GM12864 (cell line): ENCODE results near the gene EDAR.

Experiments
- DNase-seq: peaks from one replicate; pipeline ENCODE4 v3.0.0-alpha.2; 2011; ENCODE audit warnings: low read depth
- H3K4me3 ChIP-seq: 2 replicates; pipeline ENCODE4 v1.5.1; 2011; ENCODE audit warnings: mild to moderate bottlenecking, low read depth, low read length, control low read depth
- CTCF ChIP-seq: IDR thresholded peaks from 2 replicates; pipeline ENCODE4 v1.5.1; 2011; ENCODE audit warnings: low read depth, mild to moderate bottlenecking, moderate library complexity, low read length, control low read depth, inconsistent platforms; ENCODE audit errors: missing control alignments

The EDAR gene

GRCh38 chr2:108917526-108917925 lies 71.5 kb downstream of the EDAR start:
- no peak for DNase-seq
- no peak for TF ChIP-seq CTCF

GRCh38 chr2:108916796-108917421 lies 72.1 kb downstream of the EDAR start:
- no peak for TF ChIP-seq CTCF
- no peak for DNase-seq
- no peak overlapping the region for H3K4me3 ChIP-seq

More at GRCh38 chr2:108917526-108917925, 71.5 kb downstream of the EDAR start:
- no peak overlapping the region for H3K4me3 ChIP-seq

GRCh38 chr2:108916122-108916795 lies 72.8 kb downstream of the EDAR start:
- DNase-seq: no peak
- TF ChIP-seq CTCF: no peak

GRCh38 chr2:108912629-108912902 lies 76.5 kb downstream of the EDAR start:
- no peak overlapping the region for H3K4me3 ChIP-seq
- TF ChIP-seq CTCF: no peak
- no peak for DNase-seq

More at GRCh38 chr2:108916122-108916795, 72.8 kb downstream of the EDAR start:
- H3K4me3 ChIP-seq: no peak overlapping the region

- DNase-seq: no peak
- TF ChIP-seq CTCF: no peak
- no peak overlapping the region for H3K4me3 ChIP-seq
Measured at GRCh38 chr2:108911807-108912628, 77.0 kb downstream of the EDAR start.

GRCh38 chr2:108911401-108911800 lies 77.6 kb downstream of the EDAR start:
- no peak for TF ChIP-seq CTCF
- no peak for DNase-seq
- no peak overlapping the region for H3K4me3 ChIP-seq
